T-helper 1 cell (primary cell): ENCODE results near the gene ZSCAN30.

Experiments
- DNase-seq, 5 donors: peaks; one replicate each; pipeline ENCODE4 v3.0.0-alpha.2; 2012 to 2020
- total RNA-seq, 4 donors: gene quantifications; one replicate each; lab custom pipeline; 2026; lab: John Stamatoyannopoulos, UW

The ZSCAN30 gene
- 8.4 to 21.1 (median 16.1) reads per million in 4 donors for total RNA-seq

DNA sequence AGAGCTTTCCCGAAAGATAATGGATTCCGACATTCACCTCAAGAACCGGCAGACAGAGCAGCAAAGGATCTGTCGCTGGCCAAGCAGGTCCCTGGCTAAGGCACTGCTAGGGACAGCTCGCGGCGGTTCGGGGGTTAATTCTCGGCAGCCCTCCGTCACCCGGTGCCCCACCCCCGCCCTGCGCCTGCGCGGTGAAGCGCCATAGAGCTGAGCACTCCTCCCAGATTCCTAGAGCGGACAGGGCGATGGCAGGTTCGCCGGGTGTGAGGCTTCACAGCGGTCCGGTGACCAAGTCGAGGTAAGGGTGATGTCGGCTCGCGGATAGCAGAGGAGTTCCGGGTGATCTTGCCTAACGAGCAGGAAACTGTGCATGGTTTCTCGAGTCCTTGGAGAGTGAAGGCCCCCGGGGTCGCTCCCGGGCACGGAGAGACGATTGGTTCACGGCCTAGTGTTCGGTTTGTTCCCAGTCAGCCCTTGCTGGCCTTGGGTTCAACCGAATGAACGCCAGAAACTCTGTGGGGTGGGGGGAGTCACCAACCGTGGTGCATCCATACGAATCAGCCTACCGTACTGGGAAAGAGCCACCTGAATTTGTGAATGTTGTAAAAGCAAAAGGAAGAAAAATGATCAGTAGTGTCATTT is at the start of gene ZSCAN30:
TSS of gene ZSCAN30 (minus strand) at position 136 of the 642 bp plus-strand sequence. CDS start 25,877 bp downstream, outside the sequence.
- peak; percentile 90 to 97 (median 92) for DNase-seq

- no peak for DNase-seq
These were observed 47.3 kb upstream of the ZSCAN30 start for GRCh38 chr18:35337286-35337685.

DNA sequence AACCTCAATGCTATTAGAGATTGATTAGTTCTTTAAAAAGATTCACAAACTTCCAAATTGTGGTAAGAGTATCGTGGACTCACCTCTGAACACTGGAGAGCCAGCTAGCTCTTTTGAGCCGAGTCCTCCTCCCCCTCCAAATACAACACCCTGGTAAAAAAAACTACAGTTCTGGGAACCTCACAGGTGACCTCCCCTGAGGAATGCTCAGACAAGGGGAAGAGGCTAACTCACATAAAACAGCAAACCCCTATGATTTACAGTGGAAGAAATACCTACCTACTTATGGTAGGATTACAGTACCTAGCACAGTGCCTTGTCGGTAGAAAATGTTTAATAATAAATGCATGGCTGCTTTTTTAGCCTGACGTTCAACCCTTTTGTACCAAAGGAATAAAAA is 45.8 kb upstream of the ZSCAN30 start:
- no peak for DNase-seq

DNA sequence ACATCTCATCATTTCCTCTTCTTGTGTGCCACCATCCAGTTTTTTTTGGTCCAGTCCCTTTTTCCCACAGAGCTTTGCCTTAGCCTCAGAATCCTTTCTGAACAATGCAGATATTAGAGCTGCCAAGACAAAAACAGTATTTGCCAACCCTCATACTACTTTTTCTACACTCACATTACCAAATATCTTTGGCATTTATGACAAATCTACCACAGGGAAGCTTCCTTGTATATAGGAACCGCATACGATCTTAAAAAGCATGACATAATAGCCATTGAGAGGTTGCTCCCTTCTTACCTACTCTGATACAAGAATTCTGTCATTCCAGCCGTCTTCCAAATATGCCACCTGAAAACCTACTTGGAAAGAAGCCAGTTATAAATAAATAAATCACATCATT is 44.8 kb upstream of the ZSCAN30 start:
- DNase-seq: no peak

DNA sequence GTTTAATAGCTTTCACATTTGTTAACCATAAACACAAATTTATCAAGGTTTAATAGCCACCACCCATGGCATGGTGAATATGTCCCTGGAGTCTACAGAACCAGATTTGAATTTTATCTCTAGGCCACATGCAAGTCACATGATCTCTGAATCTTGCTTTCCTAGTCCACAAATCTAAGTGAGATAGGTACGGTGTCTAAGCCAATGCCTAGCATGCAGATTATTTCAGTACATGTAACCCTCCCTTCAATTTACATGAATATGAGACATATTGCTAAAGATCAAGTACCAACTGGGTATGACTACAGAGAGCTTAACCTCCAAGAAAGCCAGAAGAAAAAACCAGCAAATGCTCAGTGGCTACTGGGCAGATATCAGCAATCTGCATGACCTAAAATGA is 44.2 kb upstream of the ZSCAN30 start:
- DNase-seq: no peak

- no peak for DNase-seq
These were observed 41.5 kb upstream of the ZSCAN30 start for GRCh38 chr18:35331367-35332087.

- no peak for DNase-seq
These were observed 38.8 kb upstream of the ZSCAN30 start for GRCh38 chr18:35328868-35329267.

DNA sequence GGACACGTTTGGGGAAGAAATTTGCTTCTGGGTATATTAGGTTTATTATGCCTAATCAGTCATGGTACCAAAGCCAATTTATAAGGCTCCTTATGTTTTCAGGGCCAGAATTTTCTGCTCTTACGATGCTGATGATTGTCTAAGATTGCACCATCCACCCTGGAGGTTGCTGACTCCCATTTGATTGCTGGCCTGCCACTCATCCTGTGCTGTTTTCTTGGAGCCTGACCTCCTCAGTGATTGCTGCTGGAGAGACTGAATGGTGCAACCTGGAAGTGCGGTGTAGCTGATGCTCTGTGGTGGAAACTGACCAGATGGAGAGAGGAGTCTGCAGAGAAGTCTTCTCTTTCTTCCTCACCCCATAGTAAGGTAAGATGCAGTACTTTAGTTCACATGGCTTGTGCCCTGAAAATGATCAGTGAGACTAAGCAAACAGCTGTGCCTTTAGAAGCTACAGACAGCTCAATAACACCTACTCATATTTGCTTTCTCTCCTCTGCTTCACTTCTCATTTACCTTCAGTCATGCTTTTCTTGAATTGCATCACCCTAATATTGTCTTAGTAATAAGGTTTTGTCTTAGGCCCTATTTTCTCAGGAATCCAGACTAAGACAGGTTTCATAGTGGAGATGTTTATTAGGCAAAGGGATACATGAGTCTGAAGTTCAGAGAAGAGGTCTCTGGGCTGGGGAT is 36.8 kb upstream of the ZSCAN30 start:
- no peak for DNase-seq

GRCh38 chr18:35324926-35325655 is 35.1 kb upstream of the ZSCAN30 start:
- DNase-seq: no peak

DNA sequence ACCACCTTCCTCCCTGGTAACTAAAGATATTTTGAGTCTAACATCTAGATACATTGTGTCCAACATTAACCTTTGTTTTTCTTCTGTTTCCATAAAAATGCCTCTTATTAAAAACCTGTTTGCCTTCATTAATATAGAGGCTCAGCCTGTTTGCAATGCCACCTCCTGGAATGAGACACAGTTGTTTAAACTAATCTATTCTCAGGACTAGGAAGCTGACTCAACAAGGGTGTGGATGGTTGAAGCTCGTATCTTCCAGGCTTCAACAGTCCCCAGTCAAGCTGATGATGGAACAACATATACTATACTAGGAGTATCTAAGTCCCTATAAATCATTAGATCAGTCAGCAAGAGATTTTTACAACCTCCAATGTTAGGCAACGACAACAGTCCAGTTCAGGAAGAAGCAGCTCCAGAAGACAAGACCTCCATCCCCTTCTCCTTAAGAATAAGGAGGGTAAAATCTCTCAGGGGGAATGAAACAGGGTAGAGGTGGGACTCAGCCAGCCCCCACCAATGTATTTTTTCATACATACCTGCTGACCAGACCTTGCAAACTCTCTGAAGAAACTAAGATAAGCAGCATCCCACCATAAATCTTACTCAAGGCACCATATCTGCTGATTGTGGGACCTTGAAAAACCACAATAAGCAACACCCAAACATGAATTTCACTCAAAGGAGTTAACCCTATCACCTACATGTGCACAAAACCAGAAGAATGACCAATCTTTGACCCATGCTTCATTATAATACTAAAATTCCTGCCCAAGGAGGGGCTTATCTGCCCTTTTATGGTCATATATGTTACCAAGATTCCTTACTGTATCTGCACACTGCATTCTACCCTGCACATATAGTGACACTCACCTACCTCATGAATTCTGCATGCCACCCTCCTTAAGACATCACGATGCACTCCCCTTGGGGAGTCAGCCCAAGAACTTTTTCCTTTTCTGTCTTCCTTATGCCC is 32.7 kb upstream of the ZSCAN30 start:
- no peak for DNase-seq

DNA sequence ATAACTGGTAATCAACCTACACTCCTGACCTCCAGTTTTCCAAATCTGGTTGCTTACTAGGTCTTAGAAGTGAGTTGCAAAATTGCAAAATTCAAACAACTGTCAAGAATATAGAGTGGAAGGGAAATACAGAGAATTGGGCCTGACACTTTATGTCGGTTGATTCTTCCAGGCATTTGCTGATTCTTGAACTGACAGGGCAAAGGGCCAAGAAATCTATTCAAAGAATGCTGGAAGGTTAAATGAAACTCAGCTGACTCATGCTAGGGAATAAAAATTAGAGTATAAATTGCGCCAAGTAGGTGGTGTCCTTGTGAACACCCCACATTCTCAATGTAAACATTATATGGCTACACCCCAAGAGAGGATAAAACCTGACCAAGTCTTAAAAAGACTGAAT is 21.5 kb upstream of the ZSCAN30 start:
- DNase-seq: no peak

DNA sequence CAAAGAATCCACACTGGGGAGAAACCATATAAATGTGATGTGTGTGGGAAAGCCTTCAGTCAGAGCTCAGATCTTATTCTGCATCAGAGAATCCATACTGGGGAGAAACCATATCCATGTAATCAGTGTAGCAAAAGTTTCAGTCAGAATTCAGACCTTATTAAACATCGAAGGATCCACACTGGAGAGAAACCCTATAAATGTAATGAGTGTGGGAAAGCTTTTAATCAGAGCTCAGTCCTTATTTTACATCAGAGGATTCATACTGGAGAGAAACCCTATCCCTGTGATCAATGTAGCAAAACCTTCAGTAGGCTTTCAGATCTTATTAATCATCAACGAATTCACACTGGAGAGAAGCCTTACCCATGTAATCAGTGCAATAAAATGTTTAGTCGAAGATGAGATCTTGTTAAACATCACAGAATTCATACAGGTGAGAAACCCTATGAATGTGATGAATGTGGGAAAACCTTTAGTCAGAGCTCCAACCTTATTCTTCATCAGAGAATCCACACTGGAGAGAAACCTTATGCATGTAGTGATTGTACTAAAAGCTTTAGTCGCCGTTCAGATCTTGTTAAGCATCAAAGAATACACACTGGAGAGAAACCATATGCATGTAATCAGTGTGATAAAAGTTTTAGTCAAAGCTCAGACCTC is 16.7 kb upstream of the ZSCAN30 start:
- DNase-seq: no peak

DNA sequence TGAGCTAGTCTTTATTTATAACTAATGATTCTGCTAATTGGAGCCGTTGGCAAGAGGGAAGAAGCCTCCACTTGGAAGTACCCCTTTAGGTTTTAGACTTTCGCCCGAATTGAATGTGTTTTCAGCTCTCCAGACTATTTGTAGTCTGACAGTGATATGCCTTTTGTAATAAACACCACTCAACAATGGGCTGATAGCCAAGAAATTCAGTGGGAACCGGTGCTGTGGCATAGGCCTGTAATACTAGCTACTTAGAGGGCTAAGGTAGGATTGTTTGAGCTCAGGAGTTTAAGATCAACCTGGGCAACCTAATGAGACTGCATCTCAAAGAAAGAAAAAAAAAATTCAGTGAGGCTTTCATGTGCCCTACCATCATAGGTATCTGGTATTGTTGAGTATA is 13.6 kb upstream of the ZSCAN30 start:
- DNase-seq: no peak

DNA sequence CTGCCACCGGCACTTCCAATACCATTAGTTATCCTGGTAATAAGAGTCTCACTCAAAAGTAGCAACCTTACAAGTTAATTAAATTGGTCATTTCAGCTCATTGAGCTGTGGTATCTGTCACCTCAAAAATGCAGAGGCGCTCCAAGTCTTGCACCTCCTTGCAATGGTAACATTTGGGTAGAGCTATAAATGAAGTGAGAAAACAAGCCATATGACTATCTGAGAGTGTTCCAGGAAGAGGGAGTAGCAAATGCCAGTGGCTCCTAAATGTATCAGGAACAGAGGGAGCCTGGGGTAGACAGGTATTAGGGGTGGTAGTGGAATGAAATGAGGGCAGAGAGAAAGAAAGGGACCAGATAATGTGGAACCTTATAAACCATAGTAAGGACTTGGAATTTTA is 6.0 kb upstream of the ZSCAN30 start:
- no peak for DNase-seq

GRCh38 chr18:35291166-35291565 is 1.1 kb upstream of the ZSCAN30 start:
- DNase-seq: no peak

GRCh38 chr18:35289727-35290093 is 319 bp downstream of the ZSCAN30 start:
- no peak for DNase-seq

GRCh38 chr18:35289293-35289692 is 736 bp downstream of the ZSCAN30 start:
- DNase-seq: peak in 1 of 5 donors; percentile 12

DNA sequence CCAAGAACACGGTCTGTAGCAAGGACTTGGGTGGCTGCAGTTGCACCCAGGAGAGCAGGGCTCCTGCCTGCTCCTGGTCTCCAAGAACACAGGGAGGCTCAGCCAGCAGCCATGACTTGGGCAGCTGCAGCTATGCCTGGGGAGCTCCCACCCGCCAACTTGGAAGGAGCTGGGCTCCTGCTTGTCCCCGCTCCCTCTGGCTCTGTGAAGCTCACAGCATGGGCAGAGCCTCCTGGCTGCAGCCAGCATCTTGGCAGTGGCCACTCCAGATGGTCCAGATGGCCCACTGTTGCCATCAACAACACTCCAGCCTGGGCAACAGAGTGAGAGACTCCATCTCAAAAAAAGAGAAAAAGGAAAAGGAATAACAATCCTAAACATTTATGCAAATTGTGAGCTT is 5.2 kb downstream of the ZSCAN30 start:
- DNase-seq: no peak

DNA sequence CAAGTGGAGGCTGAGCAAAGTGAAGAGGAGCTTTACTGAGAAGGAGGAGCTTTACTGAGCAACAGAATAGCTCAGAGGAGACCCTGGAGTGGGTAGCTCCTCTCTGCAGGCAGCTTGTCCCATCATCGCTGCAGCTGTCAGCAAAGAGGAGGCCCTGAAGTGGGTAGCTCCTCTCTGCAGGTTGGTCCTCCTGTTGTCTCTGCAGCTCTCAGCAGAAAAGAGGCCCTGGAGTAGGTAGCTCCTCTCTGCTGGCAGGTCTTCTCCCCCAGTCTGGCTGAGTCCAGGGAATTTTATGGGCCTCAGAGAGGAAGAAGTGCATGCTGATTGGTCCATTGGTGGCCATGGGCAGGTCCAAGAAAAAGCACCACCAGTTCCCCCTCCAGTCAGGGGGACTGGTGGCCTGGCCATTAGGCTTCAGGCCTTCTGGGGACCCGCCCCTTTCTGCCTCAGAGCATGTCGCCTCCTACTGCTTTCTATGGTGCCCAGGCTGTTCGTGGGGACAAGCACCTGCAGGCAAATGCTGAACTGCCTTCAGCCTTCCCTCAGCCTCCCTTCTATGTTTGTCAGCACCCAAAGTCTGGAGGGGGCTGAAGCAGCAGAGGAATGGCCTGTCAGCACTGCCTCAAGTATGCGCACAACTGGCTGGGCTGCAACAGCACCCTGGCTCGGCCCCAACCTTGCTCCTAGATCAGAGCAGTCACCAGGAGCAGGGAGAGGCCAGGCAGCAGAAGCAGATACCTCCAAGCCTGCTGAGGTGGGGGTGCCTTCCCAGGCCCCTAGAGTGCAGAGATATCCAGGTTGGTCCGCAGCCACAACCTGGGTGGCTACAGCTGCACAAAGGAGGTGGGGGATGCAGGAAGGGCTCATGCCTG is 5.9 kb downstream of the ZSCAN30 start:
- no peak for DNase-seq

DNA sequence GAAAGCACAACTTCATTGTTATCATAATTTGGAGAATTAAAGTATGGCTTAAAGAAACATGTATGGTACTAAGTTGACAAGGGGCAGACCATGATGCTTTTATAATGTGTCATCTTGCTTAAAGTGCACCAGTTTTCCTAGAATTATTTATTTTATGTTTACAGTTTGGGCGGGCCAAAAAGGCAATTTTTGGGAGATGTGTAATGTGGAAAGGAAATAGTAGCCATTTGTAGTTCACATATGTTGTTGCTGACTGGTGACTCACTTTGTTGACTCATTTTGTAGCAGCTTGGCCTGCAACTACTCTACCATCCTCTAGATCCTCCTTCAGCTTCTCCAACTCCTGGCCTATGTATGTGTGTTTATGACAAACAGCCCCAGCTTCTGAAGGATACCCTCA is 7.7 kb downstream of the ZSCAN30 start:
- DNase-seq: no peak
